Measurements from ENCODE around the gene RIC1. TPM values are rescaled to one million over a fixed set of nuclear protein-coding genes. Genes with fewer than 3 reads are reported as not detected.

RIC1 gene
- total and polyA plus RNA-seq, 2 of the 13 experiments (the other 11 are each of a cell fraction or from before 2014, with no cell fraction given), result 18.2 to 19.0 TPM

GRCh38 chr9:5721279-5722087 is 92.6 kb downstream of the RIC1 start (continued):
- TF ChIP-seq ZNF318 (CRISPR knock-in tag; IDR thresholded peaks at IDR 0.05), result no peak
- no peak for TF ChIP-seq NFATC3 (CRISPR knock-in tag; IDR thresholded peaks at IDR 0.05)
- no peak for TF ChIP-seq SMAD1 (CRISPR knock-in tag; IDR thresholded peaks at IDR 0.05; ENCODE audit: borderline replicate concordance, low read depth)
- no peak for TF ChIP-seq ZNF260 (CRISPR knock-in tag; IDR thresholded peaks at IDR 0.05; ENCODE audit: borderline replicate concordance, low read depth)
- TF ChIP-seq RELA (CRISPR knock-in tag; IDR thresholded peaks at IDR 0.05), result no peak
- TF ChIP-seq KDM6A (CRISPR knock-in tag; IDR thresholded peaks at IDR 0.05; ENCODE audit: low read depth), result peak; percentile 72; the same call in 1 of the 2 replicates
- no peak for TF ChIP-seq ZNF136 (CRISPR knock-in tag; IDR thresholded peaks at IDR 0.05; ENCODE audit: low read depth)
- TF ChIP-seq ZNF337 (CRISPR knock-in tag; IDR thresholded peaks at IDR 0.05; ENCODE audit: borderline replicate concordance, low read depth), result no peak
- TF ChIP-seq UBTF (CRISPR knock-in tag; IDR thresholded peaks at IDR 0.05), result no peak
- peak; percentile 36 for TF ChIP-seq ZEB1 (IDR thresholded peaks at IDR 0.05; ENCODE audit: insufficient replicate concordance, low read depth)
- peak; percentile 65; the same call in 1 of the 2 replicates for TF ChIP-seq CBX5 (CRISPR knock-in tag; IDR thresholded peaks at IDR 0.05; ENCODE audit: borderline replicate concordance)
- TF ChIP-seq MXD1 (CRISPR knock-in tag; IDR thresholded peaks at IDR 0.05), result no peak
- TF ChIP-seq TCF7 (IDR thresholded peaks at IDR 0.05; ENCODE audit: low read depth), result peak; percentile 87
- TF ChIP-seq RAD51 (IDR thresholded peaks at IDR 0.05; ENCODE audit: borderline replicate concordance), result no peak
- TF ChIP-seq ZNF766 (CRISPR knock-in tag; IDR thresholded peaks at IDR 0.05; ENCODE audit: borderline replicate concordance), result no peak
- TF ChIP-seq ATF3 (CRISPR knock-in tag; IDR thresholded peaks at IDR 0.05), result no peak
- TF ChIP-seq NR0B2 (CRISPR knock-in tag; IDR thresholded peaks at IDR 0.05), result no peak
